Measurements from ENCODE around the gene EMC9.

- TF ChIP-seq, protein P1, sequence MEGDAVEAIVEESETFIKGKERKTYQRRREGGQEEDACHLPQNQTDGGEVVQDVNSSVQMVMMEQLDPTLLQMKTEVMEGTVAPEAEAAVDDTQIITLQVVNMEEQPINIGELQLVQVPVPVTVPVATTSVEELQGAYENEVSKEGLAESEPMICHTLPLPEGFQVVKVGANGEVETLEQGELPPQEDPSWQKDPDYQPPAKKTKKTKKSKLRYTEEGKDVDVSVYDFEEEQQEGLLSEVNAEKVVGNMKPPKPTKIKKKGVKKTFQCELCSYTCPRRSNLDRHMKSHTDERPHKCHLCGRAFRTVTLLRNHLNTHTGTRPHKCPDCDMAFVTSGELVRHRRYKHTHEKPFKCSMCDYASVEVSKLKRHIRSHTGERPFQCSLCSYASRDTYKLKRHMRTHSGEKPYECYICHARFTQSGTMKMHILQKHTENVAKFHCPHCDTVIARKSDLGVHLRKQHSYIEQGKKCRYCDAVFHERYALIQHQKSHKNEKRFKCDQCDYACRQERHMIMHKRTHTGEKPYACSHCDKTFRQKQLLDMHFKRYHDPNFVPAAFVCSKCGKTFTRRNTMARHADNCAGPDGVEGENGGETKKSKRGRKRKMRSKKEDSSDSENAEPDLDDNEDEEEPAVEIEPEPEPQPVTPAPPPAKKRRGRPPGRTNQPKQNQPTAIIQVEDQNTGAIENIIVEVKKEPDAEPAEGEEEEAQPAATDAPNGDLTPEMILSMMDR (IDR thresholded peaks at IDR 0.05), result peak in 1 of 6 experiments; percentile 4
- peak in 2 of 4 donors; percentile 31 to 59 for TF ChIP-seq POLR2A (IDR thresholded peaks at IDR 0.05)
Observed at GRCh38 chr14:24114532-24115421, 26.6 kb downstream of the EMC9 start, which contains the start of the genes DCAF11 and NRL.
